Fibroblast of lung (primary cell): ENCODE results near the gene CNN3.

Experiments used
- EZH2 ChIP-seq: IDR thresholded peaks from 2 replicates; pipeline ENCODE4 v1.5.1; 2012; ENCODE audit warnings: low read length, control low read depth, mild to moderate bottlenecking; ENCODE audit errors: missing control alignments
- TF ChIP-seq, protein P1 (sequence below), 2 donors: IDR thresholded peaks in 1 of 2; conservative IDR thresholded peaks in 1 of 2; 1 replicate in 1 of 2; 2 replicates in 1 of 2; pipeline ENCODE4 v1.5.1; 2011 to 2012; ENCODE audit warnings: low read length in 2 of 2, control low read depth in 1 of 2, inconsistent platforms in 1 of 2, low read depth in 1 of 2, mild to moderate bottlenecking in 1 of 2

- TF ChIP-seq, protein P1, sequence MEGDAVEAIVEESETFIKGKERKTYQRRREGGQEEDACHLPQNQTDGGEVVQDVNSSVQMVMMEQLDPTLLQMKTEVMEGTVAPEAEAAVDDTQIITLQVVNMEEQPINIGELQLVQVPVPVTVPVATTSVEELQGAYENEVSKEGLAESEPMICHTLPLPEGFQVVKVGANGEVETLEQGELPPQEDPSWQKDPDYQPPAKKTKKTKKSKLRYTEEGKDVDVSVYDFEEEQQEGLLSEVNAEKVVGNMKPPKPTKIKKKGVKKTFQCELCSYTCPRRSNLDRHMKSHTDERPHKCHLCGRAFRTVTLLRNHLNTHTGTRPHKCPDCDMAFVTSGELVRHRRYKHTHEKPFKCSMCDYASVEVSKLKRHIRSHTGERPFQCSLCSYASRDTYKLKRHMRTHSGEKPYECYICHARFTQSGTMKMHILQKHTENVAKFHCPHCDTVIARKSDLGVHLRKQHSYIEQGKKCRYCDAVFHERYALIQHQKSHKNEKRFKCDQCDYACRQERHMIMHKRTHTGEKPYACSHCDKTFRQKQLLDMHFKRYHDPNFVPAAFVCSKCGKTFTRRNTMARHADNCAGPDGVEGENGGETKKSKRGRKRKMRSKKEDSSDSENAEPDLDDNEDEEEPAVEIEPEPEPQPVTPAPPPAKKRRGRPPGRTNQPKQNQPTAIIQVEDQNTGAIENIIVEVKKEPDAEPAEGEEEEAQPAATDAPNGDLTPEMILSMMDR (conservative IDR thresholded peaks at IDR 0.05 in 1 of 2, IDR thresholded peaks at IDR 0.05 in 1 of 2; ENCODE audit: low read depth in 1 of 2, low read length in 2 of 2), result no peak
- no peak for TF ChIP-seq EZH2
Observed at GRCh38 chr1:94864821-94865220, 62.1 kb downstream of the CNN3 start.
